HG03103 (cell line): ENCODE data around the gene PPP1R9B.

Source experiments
- ATAC-seq: cut with Tn5 transposase; IDR thresholded peaks from one replicate; pipeline ENCODE4 v1.9.1; 2021; ENCODE audit warnings: low read depth; ENCODE audit not compliant: unreplicated experiment

The PPP1R9B gene

GRCh38 chr17:50144845-50145531 lies 5.5 kb downstream of the PPP1R9B start:
- no peak for ATAC-seq

GRCh38 chr17:50144355-50144754 lies 6.1 kb downstream of the PPP1R9B start:
- ATAC-seq, result no peak

DNA sequence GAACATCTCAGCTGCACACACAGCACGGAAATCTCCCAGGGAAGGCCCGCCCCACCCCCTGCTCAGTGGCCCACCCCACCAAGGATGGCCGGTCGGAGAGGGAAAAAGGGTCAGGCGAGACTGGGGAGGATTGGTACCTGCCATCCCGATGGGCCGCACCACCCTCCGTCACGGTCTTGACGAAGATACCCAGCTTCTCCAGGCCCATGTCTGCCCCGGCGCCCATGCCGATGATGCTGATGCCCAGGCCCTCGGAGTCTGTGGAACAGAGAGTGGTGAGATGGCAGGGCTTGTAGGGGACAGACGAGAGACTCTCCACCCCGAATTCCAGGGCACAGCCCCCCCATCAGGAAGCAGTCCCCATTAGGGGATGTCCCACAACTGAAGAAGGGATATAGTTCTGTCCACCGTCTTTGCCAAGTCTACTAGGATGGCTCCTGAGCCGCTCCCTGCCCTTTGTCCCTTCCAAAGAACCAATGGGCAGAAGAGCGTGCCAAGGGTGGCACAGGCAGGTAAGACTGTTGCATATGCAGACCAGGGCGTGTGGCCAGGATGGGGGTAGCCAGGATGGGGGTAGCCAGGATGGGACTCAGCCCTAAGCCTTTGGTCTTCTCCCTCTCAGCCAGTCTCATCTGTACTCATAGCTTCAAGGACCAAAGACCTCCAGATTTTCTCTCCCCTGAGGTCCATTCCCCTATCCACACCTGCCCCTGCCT lies 6.9 kb downstream of the PPP1R9B start:
- ATAC-seq, result no peak

GRCh38 chr17:50141745-50142110 lies 8.7 kb downstream of the PPP1R9B start:
- ATAC-seq, result no peak

- ATAC-seq, result no peak
These were observed 9.3 kb downstream of the PPP1R9B start for GRCh38 chr17:50141026-50141744.

DNA sequence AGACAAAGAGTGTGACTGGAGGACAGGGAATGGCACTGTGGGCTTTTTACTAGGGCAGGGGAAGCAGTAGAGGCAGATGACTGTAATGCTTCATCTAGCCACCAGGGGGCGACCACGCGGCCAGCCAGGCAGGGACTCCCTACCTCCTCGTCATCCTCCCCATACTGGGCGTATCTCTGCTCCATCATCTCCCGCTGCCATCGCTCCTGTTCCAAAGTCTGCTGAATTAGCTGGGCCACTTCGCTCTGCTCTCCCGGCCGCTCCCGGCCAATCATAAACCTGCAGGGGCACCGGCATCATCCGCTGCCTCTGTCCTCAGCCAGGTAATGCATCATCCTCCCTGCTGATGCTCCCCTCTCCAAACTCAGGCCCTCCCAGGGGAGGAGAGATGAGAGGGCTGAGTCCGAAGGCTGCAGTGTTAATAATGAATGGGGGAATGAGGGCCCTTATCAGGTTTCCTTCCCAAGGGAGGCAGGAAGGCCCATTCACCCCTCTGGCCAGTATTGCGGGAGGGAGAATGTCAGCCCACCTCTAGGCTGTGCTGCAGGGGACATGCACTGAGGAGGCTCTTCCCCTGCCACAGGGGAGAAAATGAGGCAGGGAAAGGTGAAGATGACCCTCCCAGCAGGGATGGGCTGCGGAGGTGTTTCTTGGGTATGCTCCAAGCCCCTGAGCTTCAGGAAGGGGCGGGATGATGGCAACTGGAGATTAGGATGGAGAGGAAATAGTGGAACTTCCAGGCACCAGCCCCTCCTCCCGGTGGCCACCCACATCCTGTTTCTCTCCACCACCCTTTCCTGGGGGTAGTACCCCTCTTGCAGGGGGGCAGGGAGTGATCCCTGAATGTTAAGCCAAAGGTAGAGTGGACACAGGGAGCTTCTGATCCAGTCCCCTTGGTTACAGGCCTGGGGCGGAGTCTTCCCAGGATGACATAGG lies 10.3 kb downstream of the PPP1R9B start:
- no peak for ATAC-seq

DNA sequence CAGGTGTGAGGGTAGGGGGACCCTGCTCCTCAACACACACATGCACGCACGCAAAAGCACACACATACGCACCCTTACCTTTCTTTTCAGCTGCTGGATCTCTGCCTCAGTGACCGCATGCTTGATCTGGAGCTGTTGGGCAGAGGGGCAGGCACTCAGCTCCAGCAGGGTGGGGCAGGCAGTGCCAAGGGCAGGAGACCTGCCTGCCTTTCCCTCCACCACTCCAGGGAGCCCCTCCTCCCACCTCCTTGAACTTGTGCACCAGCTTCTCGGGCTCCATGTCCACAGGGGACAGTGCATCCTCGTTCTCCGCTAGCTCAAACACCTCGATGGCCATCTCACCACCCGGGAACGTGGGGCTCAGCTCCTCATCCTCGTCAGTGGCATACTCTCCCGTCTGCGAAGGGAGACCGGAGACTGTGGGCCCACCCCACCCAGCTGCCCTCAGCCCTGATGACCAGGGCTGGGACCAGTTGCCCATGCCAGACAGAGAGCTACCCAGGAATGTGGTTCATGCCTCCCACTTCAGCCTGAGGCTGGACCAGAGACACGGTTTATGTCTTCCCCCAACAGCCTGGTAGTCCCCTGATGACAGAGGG lies 11.2 kb downstream of the PPP1R9B start:
- no peak for ATAC-seq

- no peak for ATAC-seq
These were observed 13.4 kb downstream of the PPP1R9B start for GRCh38 chr17:50137042-50137441.

DNA sequence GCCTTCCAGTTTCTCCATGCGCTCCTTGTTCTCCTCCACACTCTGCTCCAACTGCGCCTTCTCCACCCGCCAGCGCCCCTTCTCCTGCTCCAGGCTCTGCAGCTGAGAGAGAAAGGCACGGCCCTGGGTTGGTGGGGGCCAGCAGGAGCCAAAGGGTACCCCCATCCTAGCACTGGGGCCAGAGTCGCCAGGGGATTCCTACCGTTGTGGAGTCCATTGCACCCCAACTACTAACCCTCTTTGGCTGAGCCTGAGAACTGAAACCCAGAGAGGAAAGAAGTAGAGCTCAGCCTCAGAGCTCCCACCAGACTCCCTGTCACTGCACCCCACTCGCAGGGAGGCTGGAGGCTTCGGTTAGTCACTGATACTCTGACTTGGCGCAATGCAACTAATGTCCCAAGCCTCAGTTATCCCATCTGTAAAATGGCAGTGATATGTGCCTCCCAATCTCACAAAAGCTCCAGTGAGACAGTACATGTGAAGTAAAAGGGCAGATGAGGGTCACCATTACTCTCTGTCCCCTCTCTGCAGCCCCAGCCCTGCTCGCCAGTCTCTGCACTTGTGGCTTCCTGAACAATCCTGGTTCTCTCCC lies 14.3 kb downstream of the PPP1R9B start:
- ATAC-seq, result no peak

DNA sequence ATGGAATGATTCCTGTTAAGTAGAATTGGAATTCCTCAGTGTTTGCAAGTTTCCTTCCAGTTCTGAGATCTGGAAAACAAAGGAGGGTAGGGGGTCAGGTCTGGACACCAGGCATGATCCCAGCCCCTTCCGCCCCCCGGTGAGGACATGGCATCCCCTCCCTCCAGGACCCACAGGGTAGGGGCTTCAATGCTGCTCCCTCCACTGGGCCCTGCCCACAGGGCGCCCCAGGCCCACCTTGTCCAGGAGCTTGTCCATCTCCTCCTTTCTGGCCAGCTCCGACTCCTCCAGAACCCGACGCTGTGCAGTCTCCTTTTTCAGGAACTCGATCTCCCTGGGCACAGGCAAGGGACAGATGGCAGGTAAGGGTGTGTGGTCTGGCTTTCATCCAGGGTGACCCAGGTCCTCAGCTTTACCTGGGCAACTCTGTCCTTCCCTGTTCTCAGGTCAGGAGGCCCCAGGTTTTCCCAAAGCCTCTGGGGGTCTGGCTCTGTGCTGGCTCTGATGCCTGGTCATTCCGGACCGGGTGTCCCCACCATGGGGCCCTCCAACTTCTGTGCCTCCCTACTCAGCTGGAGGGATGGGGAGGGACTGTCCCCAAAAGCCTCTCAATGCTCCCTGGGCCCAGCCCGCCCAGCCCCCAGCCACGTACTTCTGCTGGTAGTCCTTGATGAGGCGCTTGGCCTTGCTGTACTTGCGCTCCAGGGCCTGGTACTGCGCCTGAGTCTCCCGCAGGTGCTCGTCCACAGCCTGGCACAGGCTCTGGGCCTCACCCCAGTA lies 15.0 kb downstream of the PPP1R9B start:
- ATAC-seq, result no peak

- no peak for ATAC-seq
These were observed 16.0 kb downstream of the PPP1R9B start for GRCh38 chr17:50134206-50135110.

- ATAC-seq, result no peak
These were observed 16.7 kb downstream of the PPP1R9B start for GRCh38 chr17:50133769-50134099.

DNA sequence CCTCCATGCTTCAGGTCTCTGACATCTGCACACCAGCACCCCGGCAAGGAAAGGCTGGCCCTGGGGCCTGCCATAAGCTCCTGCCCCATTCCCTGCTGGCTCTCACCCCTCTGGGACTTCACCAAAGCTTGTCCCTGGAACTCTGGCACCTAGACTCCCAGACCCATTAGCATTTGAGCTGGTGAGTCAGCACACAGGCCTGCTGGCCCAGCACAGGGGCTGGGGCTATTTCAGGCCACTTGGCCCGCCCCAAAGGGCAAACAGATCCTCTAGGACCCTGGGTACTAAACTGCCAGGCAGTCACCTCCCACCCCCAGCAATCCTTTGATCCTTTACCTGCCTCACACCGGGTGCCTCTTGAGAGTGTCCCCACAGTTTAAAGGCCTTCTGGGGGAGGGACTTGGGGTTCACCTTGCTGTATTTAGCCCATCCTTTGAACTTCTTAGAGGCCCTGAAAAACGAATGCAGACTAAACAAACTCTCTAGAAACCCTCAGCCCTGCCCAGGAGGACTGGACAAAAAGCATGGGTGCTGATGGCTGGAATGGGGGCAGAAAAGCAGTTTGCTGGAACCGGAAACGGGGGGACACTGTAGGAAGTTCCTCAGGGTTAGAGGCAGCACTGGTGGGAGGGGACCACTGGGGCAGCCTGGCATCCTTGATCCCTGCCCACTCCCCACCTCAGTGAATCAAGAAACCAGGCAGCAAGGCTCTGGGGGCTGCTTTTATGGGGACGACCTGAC lies 17.3 kb downstream of the PPP1R9B start:
- ATAC-seq, result no peak

GRCh38 chr17:50132104-50132794 lies 18.2 kb downstream of the PPP1R9B start:
- no peak for ATAC-seq

DNA sequence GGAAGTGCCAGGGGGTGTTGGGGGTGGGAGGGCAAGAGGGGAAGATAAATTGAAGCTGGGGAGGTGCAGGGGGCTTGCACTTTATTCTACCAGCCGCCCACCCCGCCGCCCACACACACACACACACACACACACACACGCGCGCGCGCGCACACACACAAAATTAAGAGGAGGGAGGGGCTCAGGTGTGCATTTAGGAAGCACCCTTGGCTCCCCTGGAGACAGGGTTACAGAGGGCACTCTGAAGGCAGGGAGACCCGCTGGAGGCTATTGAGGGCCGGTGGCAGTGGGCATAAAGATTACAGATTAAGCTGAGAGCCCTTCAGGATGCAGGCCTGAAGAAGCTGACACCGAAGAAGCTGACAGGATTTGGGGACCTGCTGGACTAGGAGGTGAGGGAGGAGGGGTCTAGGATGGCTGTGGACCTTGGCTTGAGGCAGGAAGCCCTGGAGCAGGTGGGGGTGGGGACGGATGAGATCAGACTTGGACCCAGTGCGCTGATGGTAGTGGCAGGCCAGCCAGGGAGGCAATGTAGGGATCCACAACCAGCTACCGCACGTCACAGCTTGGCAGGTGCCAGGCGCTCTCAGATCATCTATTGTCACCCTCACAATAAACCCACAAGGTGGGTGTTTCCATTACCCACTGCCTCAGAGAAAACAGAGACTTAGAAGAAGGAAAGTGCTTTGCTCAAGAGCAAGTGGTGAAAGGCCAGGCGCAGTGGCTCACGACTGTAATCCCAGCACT lies 19.7 kb downstream of the PPP1R9B start:
- ATAC-seq, result no peak
